ENCODE data around the gene KLHL26.
A peak's percentile ranks its signal among the peaks of the same experiment; 100 is the strongest.

Gene KLHL26

GRCh38 chr19:18697680-18698079 lies 60.9 kb downstream of the KLHL26 start:
- no peak for DNase-seq

GRCh38 chr19:18698321-18699167 lies 61.7 kb downstream of the KLHL26 start:
- no peak for DNase-seq

DNA sequence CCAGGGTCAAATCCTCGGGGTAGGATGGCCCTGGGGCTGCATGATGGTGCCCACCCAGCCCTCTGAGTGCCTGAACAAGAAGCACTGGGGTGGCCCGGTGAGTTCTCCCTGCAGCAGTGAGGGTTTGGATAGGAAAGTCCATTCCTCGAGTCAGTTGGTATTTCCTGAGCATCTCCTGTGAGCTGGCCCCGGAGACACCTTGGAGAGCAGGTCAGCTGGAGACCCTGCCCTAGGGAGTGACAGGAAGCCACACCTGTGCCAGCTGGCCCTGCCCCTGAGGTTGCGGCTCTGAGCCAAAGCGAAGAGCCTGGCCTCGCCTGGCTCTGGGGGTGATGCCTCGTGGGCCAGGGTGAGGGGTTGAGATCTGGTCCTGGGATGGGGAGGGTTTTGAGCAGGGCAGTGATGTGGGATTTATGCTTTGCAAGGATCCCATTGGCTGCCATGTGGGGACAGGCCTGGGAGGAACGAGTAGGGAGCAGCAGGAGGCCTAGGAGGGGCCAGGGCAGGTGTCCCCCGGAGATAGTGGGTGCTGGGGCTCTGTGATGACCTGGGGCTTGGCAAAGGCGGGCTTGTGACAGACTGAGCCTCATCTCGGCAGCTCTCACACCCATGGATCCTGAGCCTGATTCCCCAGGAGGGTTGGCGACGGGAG lies 62.7 kb downstream of the KLHL26 start:
- DNase-seq: no peak

GRCh38 chr19:18700501-18701249 lies 63.8 kb downstream of the KLHL26 start:
- DNase-seq: peak; percentile 25 to 35

DNA sequence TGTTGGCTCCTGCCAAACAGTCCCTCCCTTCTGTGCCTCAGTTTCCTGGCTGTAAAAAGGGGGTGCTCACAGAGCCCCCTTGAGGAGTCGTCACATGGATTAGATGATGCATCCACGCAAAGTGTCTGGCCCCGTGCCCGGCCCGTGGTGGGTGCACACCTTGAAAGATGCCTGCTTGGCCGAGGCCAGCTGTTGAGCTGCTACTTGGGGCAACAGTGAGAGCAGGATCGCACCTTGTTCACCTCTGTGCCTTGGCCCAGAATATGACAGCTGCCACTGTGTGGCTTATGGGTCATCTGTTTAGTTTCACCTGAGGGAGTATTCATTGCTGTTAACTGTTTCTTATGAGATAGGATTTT lies 64.4 kb downstream of the KLHL26 start:
- DNase-seq: no peak

DNA sequence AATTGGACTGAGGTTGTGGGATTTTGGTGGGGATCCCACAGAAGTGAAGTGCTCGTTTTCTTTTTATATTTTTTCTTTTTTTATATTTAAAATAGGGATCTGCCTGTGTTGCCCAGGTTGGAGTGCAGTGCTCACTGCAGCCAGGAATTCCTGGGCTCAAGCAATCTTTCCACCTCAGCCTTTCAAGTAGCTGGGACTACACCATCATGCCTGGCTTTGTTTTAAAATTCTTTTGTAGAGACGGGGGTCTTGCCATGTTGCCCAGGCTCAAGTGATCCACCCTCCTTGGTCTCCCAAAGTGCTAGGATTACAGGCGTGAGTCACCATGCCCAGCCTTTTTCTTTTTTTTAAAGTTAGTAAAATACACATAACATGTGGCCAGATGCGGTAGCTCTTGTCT lies 67.2 kb downstream of the KLHL26 start:
- DNase-seq: no peak

- DNase-seq: no peak
Observed at GRCh38 chr19:18704971-18705370, 68.1 kb downstream of the KLHL26 start.

- no peak for DNase-seq
Observed at GRCh38 chr19:18708452-18709231, 71.8 kb downstream of the KLHL26 start.

DNA sequence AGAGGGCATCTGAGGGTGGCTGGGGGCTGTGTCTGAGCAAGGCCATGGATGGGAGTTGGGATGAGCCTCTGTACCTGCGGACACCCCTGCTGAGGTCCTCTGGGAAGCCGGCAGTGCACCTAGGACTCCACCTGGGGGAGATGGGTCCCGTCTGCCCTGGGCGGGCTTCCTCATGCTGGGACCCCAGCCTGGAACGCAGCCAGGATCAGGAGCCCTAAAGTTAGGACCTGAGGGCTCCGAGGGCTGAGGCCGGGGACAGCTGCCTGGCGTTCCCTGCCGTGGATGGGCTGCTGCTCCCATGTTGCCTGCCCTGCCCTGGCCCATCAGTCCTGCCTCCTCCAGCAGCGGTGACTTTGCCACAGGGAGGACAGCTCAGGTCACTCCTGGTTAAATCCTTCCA lies 72.7 kb downstream of the KLHL26 start:
- DNase-seq: no peak

- DNase-seq: no peak
Observed at GRCh38 chr19:18710186-18710585, 73.4 kb downstream of the KLHL26 start.

GRCh38 chr19:18710996-18711751 lies 74.3 kb downstream of the KLHL26 start:
- no peak for DNase-seq

GRCh38 chr19:18711893-18712292 lies 75.1 kb downstream of the KLHL26 start:
- DNase-seq: no peak

- no peak for DNase-seq
Observed at GRCh38 chr19:18712981-18713380, 76.2 kb downstream of the KLHL26 start.

DNA sequence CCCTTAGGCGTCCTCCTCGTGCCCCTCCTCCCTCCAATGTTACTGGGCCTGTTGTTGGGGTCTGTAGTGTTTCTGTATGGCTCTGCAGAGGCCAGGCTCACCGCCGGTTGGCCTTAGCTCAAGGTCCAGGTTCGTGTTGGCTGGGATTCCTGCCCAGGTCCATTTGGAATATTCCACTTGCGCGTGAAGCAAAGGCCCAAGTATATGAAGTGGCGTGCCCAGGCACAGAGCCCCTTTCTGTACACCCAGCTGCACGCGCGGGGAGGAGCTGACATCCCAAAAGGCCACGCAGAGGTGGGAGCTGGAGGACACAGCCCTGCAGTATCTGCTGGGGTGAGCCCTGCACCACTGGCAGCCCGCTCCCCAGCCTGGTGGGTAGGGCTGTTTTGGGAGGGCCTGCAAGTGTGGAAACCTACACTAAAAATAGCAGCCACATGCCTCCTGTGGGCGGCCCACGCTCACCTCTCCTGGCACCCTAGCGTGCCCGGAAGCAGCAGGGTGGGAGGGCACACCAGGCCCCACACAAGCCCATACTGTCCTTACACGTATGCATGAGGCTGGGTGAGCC lies 76.8 kb downstream of the KLHL26 start:
- DNase-seq: no peak

DNA sequence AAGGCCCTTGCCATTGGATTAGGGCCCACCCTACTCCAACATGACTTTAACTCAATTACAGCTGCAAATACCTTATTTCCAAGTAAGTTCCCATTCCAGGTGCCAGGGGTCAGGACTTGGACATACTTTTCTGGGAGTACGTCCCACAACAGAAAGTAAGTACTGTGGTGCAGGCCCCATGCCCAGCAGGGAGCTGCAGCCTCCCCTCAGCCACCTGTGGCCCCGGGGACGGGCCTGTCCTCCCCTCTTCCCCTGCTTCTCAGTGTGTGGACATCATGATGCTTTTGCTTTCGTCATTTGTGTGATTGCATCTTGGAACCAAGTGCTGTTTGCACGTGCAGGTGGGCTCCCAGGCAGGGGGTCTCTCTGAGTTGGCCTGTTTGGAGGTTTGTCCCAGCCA lies 78.6 kb downstream of the KLHL26 start:
- DNase-seq: no peak

GRCh38 chr19:18716857-18717256 lies 80.0 kb downstream of the KLHL26 start:
- no peak for DNase-seq

- no peak for DNase-seq
Observed at GRCh38 chr19:18717601-18718000, 80.8 kb downstream of the KLHL26 start.

GRCh38 chr19:18718015-18718526 lies 81.2 kb downstream of the KLHL26 start:
- no peak for DNase-seq

- no peak for DNase-seq
Observed at GRCh38 chr19:18718846-18719458, 82.1 kb downstream of the KLHL26 start.

DNA sequence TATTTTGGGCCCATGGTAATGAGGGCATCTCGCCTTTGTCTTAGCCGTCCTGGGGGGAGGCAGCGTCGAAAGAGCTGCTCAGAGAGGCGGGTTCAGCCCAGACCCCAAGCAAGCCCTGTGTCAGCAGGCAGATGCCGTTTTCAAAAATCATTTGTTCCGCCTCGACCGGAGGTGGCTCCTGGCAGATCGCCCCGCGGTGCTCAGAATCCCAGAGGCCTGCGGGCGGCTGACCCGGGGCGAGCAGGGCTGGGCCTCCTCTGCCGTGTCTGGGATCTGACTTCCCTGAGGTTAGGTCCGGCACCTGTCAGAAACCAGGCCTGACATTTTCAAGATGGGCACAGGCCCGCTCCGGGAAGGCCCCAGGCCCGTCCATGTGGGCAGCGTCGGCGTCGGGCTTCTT lies 82.7 kb downstream of the KLHL26 start:
- DNase-seq: no peak
